Right atrium auricular region (tissue), 2 donors: Measurements from ENCODE around the gene CALHM3. TPM values are rescaled to one million over a fixed set of nuclear protein-coding genes. Genes with fewer than 3 reads are reported as not detected.

Experiments
- DNase-seq: peaks from one replicate; pipeline ENCODE4 v3.0.0-alpha.2; 2019; ENCODE audit warnings: low spot score
- H3K27ac ChIP-seq, 2 donors: fragments of 200-600 bp; sonication (generic); 1 replicate in 1 of 2; 2 replicates in 1 of 2; pipeline ENCODE4 v1.5.1; 2016 to 2019
- H3K27me3 ChIP-seq, 2 donors: fragments of 200-600 bp; sonication (generic); one replicate each; pipeline versions ENCODE4 v1.5.1 to v1.6.0; 2017 to 2019
- H3K36me3 ChIP-seq: fragments of 200-600 bp; sonication (generic); one replicate; pipeline ENCODE4 v1.5.1; 2016
- H3K4me1 ChIP-seq, 2 donors: fragments of 200-600 bp; sonication (generic); one replicate each; pipeline versions ENCODE4 v1.5.1 to v1.6.0; 2017 to 2019
- H3K4me3 ChIP-seq, 2 donors: fragments of 200-600 bp; sonication (generic); 1 replicate in 1 of 2; 2 replicates in 1 of 2; pipeline ENCODE4 v1.5.1; 2017 to 2019; ENCODE audit warnings: mild to moderate bottlenecking in 1 of 2, moderate library complexity in 1 of 2
- H3K9me3 ChIP-seq, 2 donors: fragments of 200-600 bp; sonication (generic); one replicate each; pipeline ENCODE4 v1.5.1; 2019
- total RNA-seq, 2 donors: library from RNA; depleted of rRNA; stranded (reverse); fragments of >200 nt; gene quantifications; one replicate each; pipeline ENCODE4 v1.1.0, GENCODE V29; 2016
- TF ChIP-seq, protein P1 (sequence below), 2 donors: fragments of 200-600 bp; sonication (generic); IDR thresholded peaks; one replicate each; pipeline ENCODE4 v1.5.1; 2019; ENCODE audit warnings: antibody characterized with exemption in 2 of 2

The CALHM3 gene
- total RNA-seq, 2 donors from 2014 or later: not detected

DNA sequence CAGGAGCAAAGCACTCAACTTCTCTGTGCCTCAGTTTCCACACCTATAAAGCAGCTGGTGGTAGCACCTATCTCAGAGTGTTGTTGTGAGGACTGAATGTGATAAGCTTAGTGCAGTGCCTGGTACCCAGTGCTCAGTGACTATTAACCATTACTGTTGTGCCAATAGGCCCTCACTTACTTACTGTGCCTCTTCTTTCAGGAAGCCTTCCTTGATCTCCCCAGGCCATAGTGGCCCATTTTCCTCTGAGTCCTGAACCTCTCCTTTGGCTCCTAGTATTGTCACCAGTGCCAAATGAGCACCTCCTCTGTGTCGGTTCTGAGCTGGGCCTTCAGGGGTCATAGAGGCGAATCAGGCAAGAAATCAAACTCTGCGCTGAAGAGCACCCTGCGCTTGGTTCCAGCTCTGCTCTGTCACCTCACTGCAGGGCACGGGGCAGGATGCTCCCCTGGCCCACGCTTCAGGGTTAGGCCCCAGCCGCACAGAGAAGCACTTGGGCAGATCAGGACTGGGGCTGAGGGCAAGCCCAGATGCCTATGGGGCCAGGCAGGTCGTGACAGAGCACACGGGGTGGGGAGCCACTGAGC is 22.9 kb downstream of the CALHM3 start:
- no peaks in the 10 kb centered on the region for H3K27me3 ChIP-seq
- no peaks in the 10 kb centered on the region for H3K9me3 ChIP-seq
- no peak overlapping the region for H3K27ac ChIP-seq
- no peaks in the 10 kb centered on the region for H3K36me3 ChIP-seq
- DNase-seq: no peak
- no peak overlapping the region for H3K4me3 ChIP-seq
- peaks cover 0 to 10% of the 10 kb centered on the region in 2 donors for H3K4me1 ChIP-seq
- TF ChIP-seq, protein P1, sequence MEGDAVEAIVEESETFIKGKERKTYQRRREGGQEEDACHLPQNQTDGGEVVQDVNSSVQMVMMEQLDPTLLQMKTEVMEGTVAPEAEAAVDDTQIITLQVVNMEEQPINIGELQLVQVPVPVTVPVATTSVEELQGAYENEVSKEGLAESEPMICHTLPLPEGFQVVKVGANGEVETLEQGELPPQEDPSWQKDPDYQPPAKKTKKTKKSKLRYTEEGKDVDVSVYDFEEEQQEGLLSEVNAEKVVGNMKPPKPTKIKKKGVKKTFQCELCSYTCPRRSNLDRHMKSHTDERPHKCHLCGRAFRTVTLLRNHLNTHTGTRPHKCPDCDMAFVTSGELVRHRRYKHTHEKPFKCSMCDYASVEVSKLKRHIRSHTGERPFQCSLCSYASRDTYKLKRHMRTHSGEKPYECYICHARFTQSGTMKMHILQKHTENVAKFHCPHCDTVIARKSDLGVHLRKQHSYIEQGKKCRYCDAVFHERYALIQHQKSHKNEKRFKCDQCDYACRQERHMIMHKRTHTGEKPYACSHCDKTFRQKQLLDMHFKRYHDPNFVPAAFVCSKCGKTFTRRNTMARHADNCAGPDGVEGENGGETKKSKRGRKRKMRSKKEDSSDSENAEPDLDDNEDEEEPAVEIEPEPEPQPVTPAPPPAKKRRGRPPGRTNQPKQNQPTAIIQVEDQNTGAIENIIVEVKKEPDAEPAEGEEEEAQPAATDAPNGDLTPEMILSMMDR (IDR thresholded peaks at IDR 0.05): no peak

DNA sequence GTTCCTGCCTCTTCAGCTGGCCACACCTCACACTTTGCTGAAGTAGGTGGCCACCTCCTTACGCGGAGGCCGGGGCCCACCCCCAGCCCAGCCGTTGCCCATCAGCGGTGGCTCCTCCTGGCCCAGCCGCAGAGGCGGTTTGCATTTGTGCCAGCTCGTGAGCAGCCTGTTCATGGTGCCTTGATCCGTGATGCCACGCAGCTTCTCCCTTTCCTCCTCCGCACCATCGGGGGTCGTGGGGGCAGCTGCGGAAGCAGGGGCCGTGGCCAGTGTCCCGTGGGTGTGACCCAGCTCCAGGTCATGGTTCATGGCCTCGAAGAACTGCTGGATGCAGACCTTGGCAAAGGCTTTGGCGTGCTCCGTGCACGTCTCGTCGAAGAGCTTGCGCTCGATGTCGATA is 23.8 kb downstream of the CALHM3 start:
- H3K4me1 ChIP-seq: peaks cover 0 to 15% of the 10 kb centered on the region in 2 donors
- DNase-seq: no peak
- H3K27me3 ChIP-seq: no peaks in the 10 kb centered on the region
- H3K27ac ChIP-seq: no peak overlapping the region
- TF ChIP-seq, protein P1 (IDR thresholded peaks at IDR 0.05): no peak
- no peaks in the 10 kb centered on the region for H3K9me3 ChIP-seq
- H3K4me3 ChIP-seq: no peak overlapping the region
- no peaks in the 10 kb centered on the region for H3K36me3 ChIP-seq

DNA sequence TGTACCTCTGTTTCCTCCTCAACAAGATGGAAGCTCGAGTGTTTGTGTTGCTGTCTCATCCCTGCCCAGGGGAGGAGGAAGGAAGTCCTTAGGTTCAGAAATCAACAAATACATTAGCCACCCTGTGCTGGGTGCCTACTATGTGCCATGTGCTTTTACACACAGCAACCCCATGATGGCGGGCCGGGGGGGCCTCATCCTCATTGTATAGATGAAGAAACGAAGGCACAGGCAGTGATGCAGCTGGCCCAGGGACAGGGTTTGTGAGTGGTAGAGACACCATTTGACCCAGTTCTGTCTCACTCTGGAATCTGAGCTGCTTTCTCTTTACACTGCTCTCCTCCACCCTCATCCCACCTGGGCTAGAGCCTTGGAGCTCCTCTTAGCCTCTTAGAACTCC is 25.0 kb downstream of the CALHM3 start:
- Histone ChIP-seq H3K4me3 (no peak overlapping the region), H3K9me3 (no peaks in the 10 kb centered on the region), H3K4me1 (peaks cover 0 to 27% of the 10 kb centered on the region in 2 donors), H3K27ac (no peak overlapping the region), H3K27me3 (no peaks in the 10 kb centered on the region), H3K36me3 (peaks cover 10% of the 10 kb centered on the region)
- TF ChIP-seq, protein P1 (IDR thresholded peaks at IDR 0.05): no peak
- DNase-seq: no peak

DNA sequence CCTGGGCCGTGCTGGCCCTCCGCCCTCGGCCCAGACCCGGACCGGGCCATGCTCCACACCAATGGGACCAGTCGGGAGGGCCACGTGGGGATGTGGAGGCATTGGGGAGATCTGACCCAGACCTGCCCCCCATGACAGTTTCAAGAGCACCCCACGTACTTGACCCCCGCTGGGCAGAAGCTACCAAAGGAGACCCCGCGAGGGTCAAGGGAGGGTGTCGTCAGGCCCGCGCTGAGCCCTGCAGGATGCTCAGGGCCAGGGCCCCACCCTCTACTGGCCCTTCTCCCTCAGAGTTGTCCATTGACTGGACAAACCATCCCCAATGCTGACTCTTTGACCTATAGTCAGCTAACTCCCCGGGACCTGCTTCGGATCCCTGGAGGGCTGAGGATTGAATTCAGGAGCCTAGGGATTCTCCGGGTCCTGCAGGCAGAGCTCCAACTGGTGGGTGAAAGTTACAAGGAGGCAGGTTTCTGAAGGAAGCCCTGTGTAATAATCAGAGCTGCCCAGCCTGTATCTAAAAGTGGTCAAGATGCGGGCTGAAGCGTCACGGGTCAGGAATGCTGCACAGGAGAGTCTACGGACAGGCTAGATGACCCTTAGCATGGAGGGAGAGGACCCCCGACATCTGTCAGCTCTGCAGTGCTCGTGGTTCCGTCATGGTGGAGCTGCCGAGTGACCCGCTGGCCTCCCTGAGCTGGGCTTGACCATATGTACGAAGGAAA is 26.4 kb downstream of the CALHM3 start:
- no peaks in the 10 kb centered on the region for H3K27me3 ChIP-seq
- no peak for DNase-seq
- H3K9me3 ChIP-seq: no peaks in the 10 kb centered on the region
- H3K4me1 ChIP-seq: peaks cover 0 to 38% of the 10 kb centered on the region in 2 donors
- H3K27ac ChIP-seq: peak overlapping the region; percentile 88 to 93
- peak overlapping the region; percentile 74 to 75 for H3K4me3 ChIP-seq
- TF ChIP-seq, protein P1 (IDR thresholded peaks at IDR 0.05): no peak
- H3K36me3 ChIP-seq: peaks cover 15% of the 10 kb centered on the region

DNA sequence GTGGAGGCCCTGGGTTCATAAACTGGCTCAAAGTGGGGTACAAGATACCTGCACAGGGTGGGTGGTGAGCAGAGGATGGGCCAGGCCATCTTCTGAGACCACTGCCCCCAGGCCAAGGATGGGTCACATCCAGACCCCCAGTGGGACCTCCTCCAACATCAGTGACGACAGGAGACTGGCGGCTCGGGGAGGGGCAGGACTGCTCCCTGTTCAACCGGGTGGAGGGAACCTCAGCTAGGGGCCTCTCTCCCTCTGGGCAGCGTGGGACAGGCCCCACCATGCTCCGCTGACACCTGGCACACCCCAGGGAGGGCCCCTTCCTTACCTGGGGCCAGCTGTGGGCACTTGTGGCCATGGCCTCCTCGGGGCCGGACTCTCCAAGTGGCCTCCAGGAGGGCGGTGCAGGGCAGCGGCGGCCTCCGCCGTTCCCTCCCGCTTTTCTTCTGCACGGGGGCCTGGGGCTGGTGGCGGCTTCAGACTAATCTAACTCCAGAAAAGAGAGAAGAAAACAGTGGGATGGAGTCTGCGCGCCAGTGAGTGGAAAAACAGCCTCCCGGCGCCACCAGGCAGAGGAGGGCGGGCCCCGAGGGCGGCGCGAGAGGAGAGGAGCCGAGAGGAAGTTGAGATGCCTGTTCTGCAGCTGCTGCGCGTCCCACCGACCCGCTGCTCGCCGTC is 27.1 kb downstream of the CALHM3 start, which contains the start of gene CALHM2:
CALHM2 (minus strand) TSS at position 540 of the 675 bp plus-strand sequence. CDS start 2,429 bp downstream, outside the sequence.
- Histone ChIP-seq H3K9me3 (no peaks in the 10 kb centered on the region), H3K4me3 (peak within 1 kb of the TSS; percentile 74 to 75), H3K27me3 (no peaks in the 10 kb centered on the region), H3K4me1 (peaks cover 0 to 45% of the 10 kb centered on the region in 2 donors), H3K27ac (peak within 1 kb of the TSS; percentile 88 to 93), H3K36me3 (peaks cover 22% of the 10 kb centered on the region)
- TF ChIP-seq, protein P1 (IDR thresholded peaks at IDR 0.05): no peak
- peak; percentile 83 for DNase-seq
